Measurements from ENCODE around the gene TENM4.

- TF ChIP-seq CTCF (IDR thresholded peaks at IDR 0.05) (no peak), POLR2AphosphoS5 (IDR thresholded peaks at IDR 0.05) (no peak), POLR2A (IDR thresholded peaks at IDR 0.05) (no peak), EP300 (IDR thresholded peaks at IDR 0.05) (no peak)
These were observed 407.0 kb downstream of the TENM4 start for GRCh38 chr11:79033833-79034232.
